GM10266 (cell line): ENCODE data around the gene SLC66A1.
"Not testable (repeated sequence)": the region's sequence is repeated elsewhere in the genome, so short reads cannot be mapped to it uniquely, and the experiment has no call there.

Source experiments
- DNase-seq: peaks from one replicate; pipeline ENCODE4 v3.0.0; 2012; ENCODE audit errors: extremely low spot score
- CTCF ChIP-seq: IDR thresholded peaks from 2 replicates; pipeline ENCODE4 v1.5.1; 2012; ENCODE audit warnings: mild to moderate bottlenecking, low read depth; ENCODE audit not compliant: control insufficient read depth, insufficient read depth; ENCODE audit errors: missing control alignments

Gene SLC66A1

GRCh38 chr1:19274636-19275035 lies 37.5 kb upstream of the SLC66A1 start:
- no peak for TF ChIP-seq CTCF
- no peak for DNase-seq

- no peak for TF ChIP-seq CTCF
- DNase-seq = no peak
Observed at GRCh38 chr1:19283891-19284290, 28.2 kb upstream of the SLC66A1 start.

- no peak for DNase-seq
- TF ChIP-seq CTCF = no peak
Observed at GRCh38 chr1:19284881-19285280, 27.2 kb upstream of the SLC66A1 start.

GRCh38 chr1:19285366-19285765 lies 26.8 kb upstream of the SLC66A1 start:
- DNase-seq = not testable (repeated sequence)

- DNase-seq = not testable (repeated sequence)
Observed at GRCh38 chr1:19285807-19286206, 26.3 kb upstream of the SLC66A1 start.

- DNase-seq = no peak
- no peak for TF ChIP-seq CTCF
Observed at GRCh38 chr1:19287436-19288185, 24.5 kb upstream of the SLC66A1 start.

GRCh38 chr1:19288324-19289241 lies 23.5 kb upstream of the SLC66A1 start, which contains the start of gene AKR7A3:
Gene AKR7A3, minus strand, starts transcription at chr1:19288770. Its CDS starts 61 bp downstream, at chr1:19288709.
- peak; percentile 51 for DNase-seq

- DNase-seq = no peak
- TF ChIP-seq CTCF = no peak
Observed at GRCh38 chr1:19289244-19289643, 22.9 kb upstream of the SLC66A1 start.
